Prostate gland (tissue), 2 donors: ENCODE data around the gene TMEM220. TPM values are rescaled to one million over a fixed set of nuclear protein-coding genes. Genes with fewer than 3 reads are reported as not detected.

Source experiments
- DNase-seq: peaks from one replicate; pipeline ENCODE4 v3.0.0-alpha.2; 2019; ENCODE audit warnings: low spot score
- H3K27ac ChIP-seq, 2 donors: fragments of 200-600 bp; sonication (generic); 2 replicates each; pipeline ENCODE4 v1.5.1; 2017 to 2019
- H3K27me3 ChIP-seq: fragments of 200-600 bp; sonication (generic); replicated peaks from 2 replicates; pipeline ENCODE4 v1.5.1; 2019; ENCODE audit not compliant: insufficient read depth
- H3K36me3 ChIP-seq, 2 donors: fragments of 200-600 bp; sonication (generic); 1 replicate in 1 of 2; 2 replicates in 1 of 2; pipeline versions ENCODE4 v1.5.1 to v1.8.1; 2017 to 2019
- H3K4me1 ChIP-seq: fragments of 200-600 bp; sonication (generic); replicated peaks from 2 replicates; pipeline ENCODE4 v1.5.1; 2019
- H3K4me3 ChIP-seq, 2 donors: fragments of 200-600 bp; sonication (generic); 2 replicates each; pipeline ENCODE4 v1.5.1; 2017 to 2019
- H3K9me3 ChIP-seq: fragments of 200-600 bp; sonication (generic); 2 replicates; pipeline ENCODE4 v1.5.1; 2017
- CTCF ChIP-seq, 4 experiments: fragments of 200-600 bp in 2 of 4; fragments of 450-650 bp in 2 of 4; sonication (generic) in 2 of 4; IDR thresholded peaks; 1 replicate in 3 of 4; 2 replicates in 1 of 4; pipeline ENCODE4 v1.5.1; 2016 to 2019; ENCODE audit warnings: antibody characterized with exemption in 4 of 4, mild to moderate bottlenecking in 2 of 4, moderate library complexity in 2 of 4
- POLR2A ChIP-seq: fragments of 450-650 bp; IDR thresholded peaks from one replicate; pipeline ENCODE4 v1.6.1; 2016; ENCODE audit warnings: antibody characterized with exemption, mild to moderate bottlenecking
- POLR2AphosphoS5 ChIP-seq: sonication (generic); formaldehyde crosslinking; IDR thresholded peaks from one replicate; pipeline ENCODE4 v1.6.1; 2017; ENCODE audit warnings: antibody characterized with exemption
- WGBS: methylation state at CpG from one replicate; pipeline ENCODE4 v1.1.5; 2018; 5-methylcytosine and 5-hydroxymethylcytosine counted together
- intact Hi-C: fragments of 100-400 bp; cut with DNase I; formaldehyde crosslinking; loops from one replicate; pipeline ENCODE4 v1.14.2; 2022
- total RNA-seq, 2 donors: library from RNA; depleted of rRNA; stranded (reverse); fragments of >200 nt; gene quantifications; one replicate each; pipeline ENCODE4 v1.1.0, GENCODE V29; 2016

TMEM220 gene
- total RNA-seq, 2 donors from 2014 or later = 18.4 to 30.1 TPM

- Histone ChIP-seq H3K9me3 (no peaks in the 10 kb centered on the region), H3K4me3 (no peak overlapping the region), H3K27ac (peak overlapping the region; percentile 96 to 97), H3K4me1 (peaks cover 3% of the 10 kb centered on the region), H3K36me3 (no peaks in the 10 kb centered on the region), H3K27me3 (no peaks in the 10 kb centered on the region)
- intact Hi-C loops = no loop called here
- no peak for DNase-seq
- TF ChIP-seq POLR2A = no peak
- no peak for TF ChIP-seq POLR2AphosphoS5
- no peak for TF ChIP-seq CTCF (IDR thresholded peaks at IDR 0.05)
- WGBS = 95% methylated on average over 10 of the region's 10 CpGs
These were observed 1.4 kb downstream of the TMEM220 start for GRCh38 chr17:10728331-10728892.

GRCh38 chr17:10727192-10727591, 2.6 kb downstream of the TMEM220 start:
- DNase-seq = no peak
- no peaks in the 10 kb centered on the region for H3K27me3 ChIP-seq

GRCh38 chr17:10726196-10726595, 3.6 kb downstream of the TMEM220 start:
- Histone ChIP-seq H3K27ac (peak overlapping the region in 1 of 2 donors; percentile 30), H3K36me3 (no peaks in the 10 kb centered on the region), H3K27me3 (no peaks in the 10 kb centered on the region), H3K9me3 (no peaks in the 10 kb centered on the region), H3K4me1 (peaks cover 3% of the 10 kb centered on the region), H3K4me3 (no peak overlapping the region)
- intact Hi-C loops = no loop called here
- 80% methylated on average over 2 of the region's 2 CpGs for WGBS
- no peak for DNase-seq
- TF ChIP-seq POLR2AphosphoS5 = no peak
- no peak for TF ChIP-seq POLR2A

More at GRCh38 chr17:10727192-10727591, 2.6 kb downstream of the TMEM220 start:
- intact Hi-C loops = no loop called here
- H3K4me3 ChIP-seq = no peak overlapping the region
- H3K9me3 ChIP-seq = no peaks in the 10 kb centered on the region
- no peaks in the 10 kb centered on the region for H3K36me3 ChIP-seq
- 84% methylated on average over 5 of the region's 5 CpGs for WGBS
- H3K4me1 ChIP-seq = peaks cover 3% of the 10 kb centered on the region
- peak overlapping the region in 1 of 2 donors; percentile 30 for H3K27ac ChIP-seq
- TF ChIP-seq POLR2A = no peak
- no peak for TF ChIP-seq CTCF (IDR thresholded peaks at IDR 0.05)
- no peak for TF ChIP-seq POLR2AphosphoS5

- DNase-seq = no peak
- H3K36me3 ChIP-seq = no peaks in the 10 kb centered on the region
- intact Hi-C loops = no loop called here
These were observed 4.6 kb downstream of the TMEM220 start for GRCh38 chr17:10725262-10725661.

GRCh38 chr17:10724546-10725195, 5.2 kb downstream of the TMEM220 start:
- no peak overlapping the region for H3K27ac ChIP-seq
- DNase-seq = no peak
- no peaks in the 10 kb centered on the region for H3K9me3 ChIP-seq
- H3K4me3 ChIP-seq = no peak overlapping the region
- peaks cover 3% of the 10 kb centered on the region for H3K4me1 ChIP-seq
- no peak for TF ChIP-seq POLR2AphosphoS5
- TF ChIP-seq CTCF (IDR thresholded peaks at IDR 0.05) = no peak
- no peak for TF ChIP-seq POLR2A
- intact Hi-C loops = no loop called here
- WGBS = 89% methylated on average over 11 of the region's 11 CpGs
- H3K27me3 ChIP-seq = no peaks in the 10 kb centered on the region
- no peaks in the 10 kb centered on the region for H3K36me3 ChIP-seq

More at GRCh38 chr17:10725262-10725661, 4.6 kb downstream of the TMEM220 start:
- H3K27ac ChIP-seq = peak overlapping the region in 1 of 2 donors; percentile 20
- no peaks in the 10 kb centered on the region for H3K9me3 ChIP-seq
- peaks cover 3% of the 10 kb centered on the region for H3K4me1 ChIP-seq
- no peak for TF ChIP-seq POLR2AphosphoS5
- TF ChIP-seq CTCF (IDR thresholded peaks at IDR 0.05) = no peak
- TF ChIP-seq POLR2A = no peak
- no peaks in the 10 kb centered on the region for H3K27me3 ChIP-seq
- no peak overlapping the region for H3K4me3 ChIP-seq
- 85% methylated on average over 3 of the region's 3 CpGs for WGBS
